Activated naive CD4-positive, alpha-beta T cell treated with anti-CD3 and anti-CD28 coated beads, Interleukin-2, amount 10 ng/mL, durations not matched to agents 7 days and 5 days (primary cell): ENCODE measurements around the gene RCVRN.

Source experiments
- CTCF ChIA-PET: fragments of 350-600 bp; sonication (Branson Sonifier 250); formaldehyde crosslinking; loops from one replicate; lab custom pipeline; 2021; ENCODE audit warnings: antibody characterized with exemption; lab: Charles Lee
- DNase-seq: peaks from one replicate; pipeline ENCODE4 v3.0.0-alpha.2; 2020
- H3K27ac Mint-ChIP-seq: one replicate; pipeline ENCODE4 v1.8.0; 2021; ENCODE audit warnings: mild to moderate bottlenecking, moderate library complexity, mixed read lengths
- H3K27me3 Mint-ChIP-seq: one replicate; pipeline ENCODE4 v1.8.0; 2021; ENCODE audit warnings: mild to moderate bottlenecking, mixed read lengths
- H3K36me3 Mint-ChIP-seq: one replicate; pipeline ENCODE4 v1.8.0; 2021; ENCODE audit warnings: mixed read lengths
- H3K4me1 Mint-ChIP-seq: one replicate; pipeline ENCODE4 v1.8.0; 2021; ENCODE audit warnings: mixed read lengths
- H3K4me3 Mint-ChIP-seq: one replicate; pipeline ENCODE4 v1.8.0; 2021; ENCODE audit warnings: mild to moderate bottlenecking, moderate library complexity, mixed read lengths
- H3K9me3 Mint-ChIP-seq: one replicate; pipeline ENCODE4 v1.8.0; 2021; ENCODE audit warnings: mixed read lengths

Gene RCVRN

GRCh38 chr17:9913476-9913875, 8.4 kb upstream of the RCVRN start:
- DNase-seq, result no peak
- Mint-ChIP-seq H3K36me3 (no peaks in the 10 kb centered on the region), H3K9me3 (no peaks in the 10 kb centered on the region), H3K4me3 (no peak overlapping the region), H3K4me1 (no peaks in the 10 kb centered on the region), H3K27ac (no peak overlapping the region), H3K27me3 (no peaks in the 10 kb centered on the region)
- CTCF ChIA-PET, result no interaction called here

DNA sequence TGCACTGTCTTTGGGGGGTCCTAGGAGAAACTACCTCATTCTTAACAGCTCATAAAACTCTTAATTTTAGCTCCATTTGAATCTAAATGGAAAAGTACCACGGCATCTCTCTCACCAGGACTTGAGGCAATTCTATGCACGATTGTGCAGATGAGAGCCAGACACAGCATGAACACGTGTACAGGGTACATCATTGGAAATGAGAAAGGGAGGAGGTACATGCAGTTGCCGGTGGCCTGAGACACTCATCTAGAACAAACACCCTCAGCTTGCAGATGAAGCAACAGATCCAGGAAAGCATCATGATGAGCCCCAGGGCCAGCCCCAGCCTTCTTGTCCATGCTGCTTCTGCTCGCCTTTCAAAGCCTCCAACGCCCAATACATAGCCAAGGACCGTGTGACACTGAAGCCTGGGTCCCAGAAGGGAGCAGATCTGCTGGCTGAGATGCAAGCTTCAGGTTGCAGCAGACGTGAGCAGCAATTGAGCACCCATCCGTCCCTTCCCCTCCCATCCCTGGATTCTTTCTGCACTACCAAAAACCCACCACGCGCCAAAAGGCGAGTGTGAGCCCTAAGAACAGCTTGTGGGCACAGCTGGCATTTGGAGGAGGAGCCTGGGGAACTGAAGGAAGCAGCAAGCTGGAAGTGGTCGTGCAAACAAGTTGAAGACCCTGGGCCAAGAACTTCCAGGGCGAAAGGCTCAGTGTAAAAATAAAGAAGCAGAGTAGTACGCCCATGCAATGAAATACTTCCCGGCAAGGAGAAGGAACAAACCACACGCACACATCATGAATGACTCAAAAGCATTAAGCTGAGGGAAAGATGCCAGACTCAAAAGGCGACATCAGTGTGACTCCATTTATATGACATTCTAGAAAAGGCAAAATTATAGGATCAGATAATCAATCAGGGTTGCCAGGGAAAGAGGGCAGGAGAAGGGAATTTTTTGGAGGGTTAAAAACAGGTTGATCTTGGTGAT, 7.3 kb upstream of the RCVRN start:
- no peaks in the 10 kb centered on the region for H3K27me3 Mint-ChIP-seq
- no peaks in the 10 kb centered on the region for H3K9me3 Mint-ChIP-seq
- no peaks in the 10 kb centered on the region for H3K36me3 Mint-ChIP-seq
- no peak overlapping the region for H3K4me3 Mint-ChIP-seq
- no peaks in the 10 kb centered on the region for H3K4me1 Mint-ChIP-seq
- no peak for DNase-seq
- CTCF ChIA-PET, result interaction anchor here (0.6 kb wide), 1 partner anchor 424 kb away, joined by 3 read pairs; no protein-coding TSS in a partner anchor
- H3K27ac Mint-ChIP-seq, result no peak overlapping the region

DNA sequence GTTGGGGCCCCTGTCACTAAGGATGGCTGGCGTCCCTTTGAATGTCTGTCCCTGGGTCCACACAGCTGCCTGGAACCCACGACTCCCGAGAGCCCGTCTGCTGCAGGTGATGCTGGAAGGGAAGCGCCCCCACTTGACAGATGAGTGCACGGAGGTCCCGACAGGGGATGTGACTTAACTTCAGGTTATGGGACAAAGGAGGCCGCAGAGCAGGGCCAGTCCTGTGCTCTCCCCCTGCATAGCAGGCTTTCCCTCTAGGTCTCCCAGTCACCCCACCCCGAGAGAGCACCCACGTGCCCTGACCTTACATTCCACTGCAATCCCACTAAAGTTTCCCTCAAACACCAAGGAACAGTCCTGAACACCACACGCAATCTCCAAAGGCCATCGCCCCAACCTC, 6.0 kb upstream of the RCVRN start:
- no peak for DNase-seq
- no peaks in the 10 kb centered on the region for H3K4me1 Mint-ChIP-seq
- H3K9me3 Mint-ChIP-seq, result no peaks in the 10 kb centered on the region
- no peak overlapping the region for H3K4me3 Mint-ChIP-seq
- CTCF ChIA-PET, result no interaction called here
- H3K27me3 Mint-ChIP-seq, result no peaks in the 10 kb centered on the region
- H3K27ac Mint-ChIP-seq, result no peak overlapping the region
- no peaks in the 10 kb centered on the region for H3K36me3 Mint-ChIP-seq

GRCh38 chr17:9908649-9909042, 3.6 kb upstream of the RCVRN start:
- no peaks in the 10 kb centered on the region for H3K4me1 Mint-ChIP-seq
- H3K9me3 Mint-ChIP-seq, result no peaks in the 10 kb centered on the region
- no peaks in the 10 kb centered on the region for H3K36me3 Mint-ChIP-seq
- H3K4me3 Mint-ChIP-seq, result no peak overlapping the region
- no peaks in the 10 kb centered on the region for H3K27me3 Mint-ChIP-seq
- no peak for DNase-seq
- CTCF ChIA-PET, result no interaction called here
- no peak overlapping the region for H3K27ac Mint-ChIP-seq

DNA sequence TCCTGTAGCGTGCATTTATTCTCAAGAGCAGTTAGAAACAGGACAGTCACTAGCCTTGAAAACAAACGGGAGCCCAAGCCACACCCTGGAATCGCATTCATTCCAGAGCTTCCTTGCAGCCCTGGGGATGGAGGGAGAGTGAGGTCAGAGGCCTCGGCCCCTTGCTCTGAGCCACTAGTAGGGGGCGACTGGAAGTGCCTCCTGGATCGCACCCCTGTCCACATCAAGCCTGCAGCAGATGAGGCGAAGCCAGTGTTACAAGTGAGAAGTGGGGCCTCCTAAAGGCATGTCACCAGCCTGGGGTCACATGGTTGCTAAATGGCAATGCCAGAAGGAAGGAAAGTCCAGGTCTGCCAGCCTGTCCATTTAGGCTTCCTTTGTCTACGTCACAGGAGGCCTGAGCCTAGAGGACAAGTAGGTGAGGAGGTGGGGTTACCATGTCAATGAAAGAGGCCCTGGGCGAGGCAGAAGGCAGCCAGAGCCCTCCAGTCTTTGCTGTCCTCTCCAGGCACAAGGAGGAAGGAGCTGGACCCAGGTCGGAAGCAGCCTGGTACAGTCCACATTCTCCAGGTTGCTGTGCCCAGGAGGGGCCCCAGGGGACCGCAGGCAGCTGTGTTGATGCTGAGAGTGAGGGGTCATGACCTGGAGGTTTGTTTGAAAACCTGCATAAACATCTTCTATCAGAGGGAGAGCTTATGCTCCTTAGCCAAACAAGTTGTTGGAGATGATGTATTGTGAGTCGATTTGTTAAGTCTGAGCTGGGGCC, 3.0 kb upstream of the RCVRN start:
- CTCF ChIA-PET, result no interaction called here
- Mint-ChIP-seq H3K27ac (no peak overlapping the region), H3K4me3 (no peak overlapping the region), H3K36me3 (no peaks in the 10 kb centered on the region), H3K9me3 (no peaks in the 10 kb centered on the region), H3K4me1 (no peaks in the 10 kb centered on the region), H3K27me3 (no peaks in the 10 kb centered on the region)
- DNase-seq, result no peak

DNA sequence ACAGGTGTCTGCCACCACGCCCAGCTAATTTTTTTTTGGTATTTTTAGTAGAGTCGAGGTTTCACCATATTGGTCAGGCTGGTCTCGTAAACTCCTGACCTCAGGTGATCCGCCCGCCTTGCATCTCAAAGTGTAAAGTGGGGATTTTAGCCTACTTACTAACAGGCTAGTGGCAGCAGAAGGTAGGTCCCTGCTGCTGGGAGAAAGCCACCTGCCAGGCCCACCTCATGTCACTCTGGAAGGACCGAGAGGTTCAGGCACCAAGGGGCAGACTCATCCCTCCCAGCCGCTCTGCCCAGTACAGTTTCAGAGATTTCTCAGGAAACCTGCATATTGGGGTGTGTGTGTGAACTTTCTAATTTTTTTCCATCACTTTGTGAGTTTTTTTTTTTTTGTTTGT, 2.1 kb upstream of the RCVRN start:
- Mint-ChIP-seq H3K36me3 (no peaks in the 10 kb centered on the region), H3K4me3 (no peak overlapping the region), H3K4me1 (no peaks in the 10 kb centered on the region), H3K27me3 (no peaks in the 10 kb centered on the region), H3K27ac (no peak overlapping the region), H3K9me3 (no peaks in the 10 kb centered on the region)
- CTCF ChIA-PET, result no interaction called here
- DNase-seq, result no peak

GRCh38 chr17:9906616-9907015, 1.5 kb upstream of the RCVRN start:
- CTCF ChIA-PET, result no interaction called here
- no peak overlapping the region for H3K4me3 Mint-ChIP-seq

GRCh38 chr17:9905902-9906301, 831 bp upstream of the RCVRN start:
- CTCF ChIA-PET, result no interaction called here
- Mint-ChIP-seq H3K9me3 (no peaks in the 10 kb centered on the region), H3K4me3 (no peak overlapping the region), H3K27me3 (no peaks in the 10 kb centered on the region), H3K4me1 (no peaks in the 10 kb centered on the region), H3K36me3 (no peaks in the 10 kb centered on the region), H3K27ac (no peak overlapping the region)
- no peak for DNase-seq

More at GRCh38 chr17:9906616-9907015, 1.5 kb upstream of the RCVRN start:
- DNase-seq, result no peak
- Mint-ChIP-seq H3K27ac (no peak overlapping the region), H3K27me3 (no peaks in the 10 kb centered on the region), H3K36me3 (no peaks in the 10 kb centered on the region), H3K4me1 (no peaks in the 10 kb centered on the region), H3K9me3 (no peaks in the 10 kb centered on the region)

GRCh38 chr17:9904277-9905077, 594 bp downstream of the RCVRN start:
- CTCF ChIA-PET, result no interaction called here

DNA sequence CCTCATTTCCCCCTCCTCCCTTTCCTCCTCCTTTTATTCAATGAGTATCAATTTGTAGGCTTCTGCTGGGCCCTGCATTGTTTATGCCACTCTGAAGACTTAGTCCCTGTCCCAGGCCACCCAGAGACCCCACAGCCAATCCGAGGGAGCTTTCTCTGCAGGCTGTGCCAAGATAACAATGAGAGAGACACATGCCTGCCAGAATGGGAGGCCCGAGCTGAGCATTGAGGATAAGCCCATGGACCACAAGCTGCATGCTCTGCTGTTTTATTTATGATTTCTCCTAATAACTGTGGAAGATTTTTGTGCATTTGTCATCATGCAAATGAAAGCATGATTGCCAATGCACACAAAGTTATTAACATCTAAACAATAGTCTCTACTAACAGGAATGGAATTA, 3.0 kb downstream of the RCVRN start:
- Mint-ChIP-seq H3K4me1 (no peaks in the 10 kb centered on the region), H3K36me3 (no peaks in the 10 kb centered on the region), H3K4me3 (no peak overlapping the region), H3K9me3 (no peaks in the 10 kb centered on the region), H3K27me3 (no peaks in the 10 kb centered on the region), H3K27ac (no peak overlapping the region)
- CTCF ChIA-PET, result no interaction called here
- no peak for DNase-seq

More at GRCh38 chr17:9904277-9905077, 594 bp downstream of the RCVRN start:
- H3K4me1 Mint-ChIP-seq, result no peaks in the 10 kb centered on the region
- H3K4me3 Mint-ChIP-seq, result no peak overlapping the region
- H3K27me3 Mint-ChIP-seq, result no peaks in the 10 kb centered on the region
- H3K9me3 Mint-ChIP-seq, result no peaks in the 10 kb centered on the region
- no peak overlapping the region for H3K27ac Mint-ChIP-seq
- no peak for DNase-seq
- no peaks in the 10 kb centered on the region for H3K36me3 Mint-ChIP-seq

DNA sequence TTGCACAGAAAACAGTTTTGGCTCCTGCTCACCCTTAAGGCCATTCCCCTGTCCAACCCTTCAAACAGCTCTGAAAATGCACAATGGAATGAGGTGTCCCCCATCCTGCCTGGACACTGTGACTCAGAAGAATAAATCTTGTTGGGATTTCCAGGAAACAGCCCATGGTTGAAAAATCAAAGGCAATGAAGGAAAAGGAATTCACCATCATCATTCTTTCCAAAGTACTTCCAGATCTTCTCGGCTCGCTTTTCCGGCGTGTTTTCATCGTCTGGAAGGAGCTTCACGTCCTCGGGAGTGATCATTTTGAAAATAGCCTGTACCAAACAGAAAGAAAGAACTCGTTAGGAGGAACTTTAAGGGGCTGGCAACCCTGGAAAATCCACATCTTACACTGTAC, 4.3 kb downstream of the RCVRN start:
- Mint-ChIP-seq H3K4me1 (no peaks in the 10 kb centered on the region), H3K36me3 (no peaks in the 10 kb centered on the region), H3K9me3 (no peaks in the 10 kb centered on the region), H3K4me3 (no peak overlapping the region), H3K27me3 (peaks cover 4% of the 10 kb centered on the region), H3K27ac (no peak overlapping the region)
- no peak for DNase-seq
- CTCF ChIA-PET, result no interaction called here

- Mint-ChIP-seq H3K27ac (no peak overlapping the region), H3K4me1 (no peaks in the 10 kb centered on the region), H3K4me3 (no peak overlapping the region), H3K27me3 (peaks cover 4% of the 10 kb centered on the region), H3K9me3 (no peaks in the 10 kb centered on the region), H3K36me3 (no peaks in the 10 kb centered on the region)
- CTCF ChIA-PET, result no interaction called here
- no peak for DNase-seq
These were observed 5.0 kb downstream of the RCVRN start for GRCh38 chr17:9900044-9900594.

- H3K9me3 Mint-ChIP-seq, result no peaks in the 10 kb centered on the region
- no peak for DNase-seq
- no peaks in the 10 kb centered on the region for H3K36me3 Mint-ChIP-seq
- no peak overlapping the region for H3K27ac Mint-ChIP-seq
- no peak overlapping the region for H3K4me3 Mint-ChIP-seq
- CTCF ChIA-PET, result no interaction called here
- no peaks in the 10 kb centered on the region for H3K4me1 Mint-ChIP-seq
- peaks cover 4% of the 10 kb centered on the region for H3K27me3 Mint-ChIP-seq
These were observed 5.6 kb downstream of the RCVRN start for GRCh38 chr17:9899280-9900043.
